ENCODE measurements around the gene RNASE4. TPM values are rescaled to one million over a fixed set of nuclear protein-coding genes. Genes with fewer than 3 reads are reported as not detected.
A peak's percentile ranks its signal among the peaks of the same experiment; 100 is the strongest.
"Not testable (repeated sequence)": the region's sequence is repeated elsewhere in the genome, so short reads cannot be mapped to it uniquely, and the experiment has no call there.

RNASE4 gene
- polyA plus RNA-seq, 3 donors: 1.5 to 2.4 (median 1.8) TPM

DNA sequence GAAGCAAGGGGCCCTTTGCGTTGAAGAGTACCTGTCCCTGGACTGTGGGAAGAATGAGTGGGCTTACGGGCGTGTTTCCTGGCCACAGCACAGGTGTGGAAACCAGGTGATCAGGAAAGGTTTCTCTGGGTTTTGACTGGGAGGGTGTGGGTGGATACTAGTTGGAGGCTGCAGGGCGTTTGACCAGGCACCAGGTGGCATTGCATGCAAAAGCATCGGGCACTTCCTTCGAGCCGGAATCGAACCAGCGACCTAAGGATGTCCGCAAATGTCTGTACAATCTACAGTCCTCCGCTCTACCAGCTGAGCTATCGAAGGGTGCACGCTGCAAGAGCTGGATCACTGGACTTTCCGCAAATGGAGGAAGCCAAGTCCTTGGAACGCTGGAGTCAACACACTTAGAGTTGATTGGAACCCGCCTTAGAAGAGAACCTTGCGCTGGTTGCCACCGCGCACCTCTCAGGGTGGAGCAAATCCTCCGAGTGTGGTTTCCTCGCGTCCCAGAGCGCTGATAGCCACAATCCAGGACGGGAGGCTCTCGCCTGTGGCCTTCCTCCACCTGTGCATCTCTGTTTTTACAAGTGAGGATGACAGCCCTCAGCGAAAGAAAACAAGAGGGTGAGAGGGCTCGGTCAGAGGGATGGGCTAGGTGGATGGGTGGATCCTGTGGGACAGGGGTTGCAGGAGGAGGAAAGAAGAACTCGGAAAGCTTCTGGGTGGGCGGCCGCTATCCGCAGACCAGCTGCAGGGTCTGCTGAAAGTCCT is 21.2 kb upstream of the RNASE4 start:
- DNase-seq (ENCODE audit: extremely low read depth in 1 of 11, low read depth in 9 of 11, low spot score in 4 of 11): peak in 5 of 11 donors; percentile 21 to 47 (median 31)

DNA sequence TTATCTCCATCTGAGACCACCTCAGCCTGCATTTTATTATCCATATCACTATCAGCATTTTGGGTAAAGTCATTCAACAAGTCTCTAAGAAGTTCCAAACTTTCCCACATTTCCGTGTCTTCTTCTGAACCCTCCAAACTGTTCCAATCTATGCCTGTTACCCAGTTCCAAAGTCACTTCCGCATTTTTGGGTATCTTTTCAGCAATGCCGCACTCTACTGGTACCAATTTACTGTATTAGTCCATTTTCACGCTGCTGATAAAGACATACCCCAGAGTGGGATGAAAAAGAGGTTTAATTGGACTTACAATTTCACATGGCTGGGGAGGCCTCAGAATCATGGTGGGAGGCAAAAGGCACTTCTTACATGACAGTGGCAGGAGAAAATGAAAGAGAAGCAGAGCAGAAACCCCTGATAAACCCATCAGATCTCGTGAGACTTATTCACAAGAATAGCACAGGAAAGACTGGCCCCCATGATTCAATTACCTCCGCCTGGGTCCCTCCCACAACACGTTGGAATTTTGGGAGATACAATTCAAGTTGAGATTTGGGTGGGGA is 17.9 kb upstream of the RNASE4 start:
- not testable (repeated sequence) for DNase-seq (ENCODE audit: extremely low read depth in 1 of 11, low read depth in 9 of 11, low spot score in 4 of 11)

DNA sequence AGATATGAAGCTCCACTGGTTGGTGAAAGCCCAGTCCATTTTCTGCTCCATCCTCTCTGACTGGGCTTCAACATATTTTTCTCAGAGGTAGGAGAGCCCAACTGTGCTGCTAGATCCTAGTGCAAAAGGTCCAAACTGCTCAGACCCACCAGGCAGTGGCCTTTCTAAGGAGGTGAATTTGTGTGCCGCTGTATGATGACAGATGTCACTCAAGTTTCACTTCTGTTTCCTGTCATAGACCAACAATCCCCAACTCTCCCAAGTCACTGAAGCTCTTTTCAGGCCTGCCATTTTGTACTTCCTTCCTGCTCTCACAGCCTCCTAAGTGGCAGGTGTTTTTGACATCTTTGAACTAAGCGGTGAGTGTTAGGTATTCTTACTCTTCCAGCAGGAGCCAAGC is 16.4 kb upstream of the RNASE4 start:
- DNase-seq (ENCODE audit: extremely low read depth in 1 of 11, low read depth in 9 of 11, low spot score in 4 of 11): no peak

DNA sequence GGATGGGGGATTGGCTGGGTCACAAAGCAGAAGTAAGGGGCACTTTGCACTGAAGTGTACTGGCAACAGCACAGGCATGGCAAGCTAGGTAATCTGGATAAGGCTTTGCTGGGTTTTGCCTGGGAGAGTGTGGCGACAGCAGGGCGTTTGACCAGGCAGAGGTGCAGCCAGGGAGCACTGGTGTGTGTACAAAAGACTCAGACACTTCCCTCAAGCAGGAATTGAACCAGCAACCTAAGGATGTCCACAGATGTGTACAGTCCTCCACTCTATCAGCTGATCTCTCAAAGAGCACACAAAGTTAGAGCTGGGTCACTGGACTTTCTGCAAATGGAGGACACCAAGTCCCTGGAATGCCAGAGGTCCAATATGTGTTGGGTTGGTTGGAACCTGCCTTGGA is 15.4 kb upstream of the RNASE4 start:
- DNase-seq (ENCODE audit: extremely low read depth in 1 of 11, low read depth in 9 of 11, low spot score in 4 of 11): no peak

DNA sequence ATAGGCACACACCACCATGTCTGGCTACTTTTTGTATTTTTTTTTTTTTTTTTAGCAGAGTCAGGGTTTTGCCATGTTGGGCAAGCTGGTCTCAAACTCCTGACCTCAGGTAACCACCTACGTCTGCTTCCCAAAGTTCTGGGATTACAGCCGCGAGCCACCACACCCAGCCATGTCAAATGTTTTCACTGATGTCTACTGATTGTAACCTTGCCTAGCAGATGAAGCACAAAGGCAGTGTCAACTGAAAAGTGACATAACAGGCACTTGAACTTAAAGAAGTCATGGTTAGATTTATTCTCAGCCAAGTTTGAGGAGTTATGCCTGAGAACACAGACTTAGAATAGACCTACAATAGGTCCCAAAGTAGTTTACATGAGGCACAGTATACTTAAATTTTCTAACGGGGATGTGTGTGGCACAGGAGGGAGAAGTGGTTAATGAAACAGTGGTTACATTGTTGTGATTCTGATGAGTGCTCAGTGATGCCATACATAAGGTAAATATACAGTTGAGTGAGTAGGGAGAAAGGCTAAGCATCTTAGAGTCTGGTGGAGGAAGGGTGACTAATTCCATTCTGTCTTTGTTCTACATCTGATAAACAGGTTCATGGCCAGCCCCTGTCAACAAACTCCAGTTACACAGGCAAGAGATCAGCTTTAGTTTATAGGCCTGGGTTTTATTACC is 12.6 kb upstream of the RNASE4 start:
- no peak for DNase-seq (ENCODE audit: extremely low read depth in 1 of 11, low read depth in 9 of 11, low spot score in 4 of 11)

DNA sequence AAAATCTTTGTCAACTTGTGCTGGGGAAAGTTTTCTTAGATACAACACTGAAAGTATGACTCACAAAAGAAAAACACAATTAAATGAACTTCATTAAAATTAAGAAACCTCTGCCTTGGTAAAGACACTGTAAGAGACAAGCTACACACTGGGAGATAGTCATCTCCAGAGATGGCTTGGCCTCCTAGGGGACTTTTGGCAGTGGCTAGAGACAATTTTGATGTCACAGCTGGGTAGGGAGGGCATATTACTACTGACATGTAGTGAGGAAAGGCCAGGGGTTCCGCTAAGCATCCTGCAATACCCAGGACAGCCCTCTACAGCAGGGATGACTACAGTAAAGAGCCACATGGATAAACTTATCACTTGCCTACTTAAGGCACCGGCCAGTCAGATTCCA is 8.7 kb upstream of the RNASE4 start:
- no peak for DNase-seq (ENCODE audit: extremely low read depth in 1 of 11, low read depth in 9 of 11, low spot score in 4 of 11)

DNA sequence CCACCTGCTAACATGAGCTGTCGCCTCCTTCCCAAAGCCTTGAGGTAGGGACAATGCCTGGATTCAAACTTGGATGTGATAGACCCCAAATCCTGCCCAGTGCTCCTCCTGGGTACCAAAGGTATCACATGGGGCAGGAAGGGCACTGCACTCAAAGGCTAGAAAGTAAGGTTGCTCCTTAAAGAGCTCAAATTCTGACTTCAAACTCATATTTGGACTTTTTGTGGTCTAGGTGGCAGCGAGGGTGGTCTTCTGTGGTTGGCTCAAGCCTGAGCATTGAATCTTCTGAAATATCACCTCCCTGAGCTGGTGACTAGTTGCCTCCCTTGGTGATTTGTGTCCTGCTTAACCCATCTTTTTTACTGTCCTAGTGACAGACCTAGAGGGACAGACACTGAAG is 8.3 kb upstream of the RNASE4 start:
- no peak for DNase-seq (ENCODE audit: extremely low read depth in 1 of 11, low read depth in 9 of 11, low spot score in 4 of 11)

DNA sequence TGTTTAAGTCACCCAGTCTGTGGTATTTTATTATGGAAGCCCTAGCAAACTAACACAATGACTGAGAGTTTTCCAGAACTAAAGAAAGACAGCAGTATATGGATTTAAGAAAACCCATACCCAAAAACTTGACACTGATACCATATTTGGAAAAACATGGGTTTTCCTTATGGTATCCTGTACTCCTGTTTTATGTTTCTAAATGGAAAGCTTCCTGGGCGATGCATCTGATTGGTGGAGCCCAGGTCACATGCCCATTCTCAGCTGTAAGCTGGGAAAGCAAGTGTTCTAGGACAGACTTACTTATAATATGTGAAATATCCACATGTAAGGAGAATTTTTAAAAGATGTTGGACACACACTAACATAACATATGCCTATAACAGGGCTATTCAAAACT is 4.5 kb upstream of the RNASE4 start:
- no peak for DNase-seq (ENCODE audit: extremely low read depth in 1 of 11, low read depth in 9 of 11, low spot score in 4 of 11)

DNA sequence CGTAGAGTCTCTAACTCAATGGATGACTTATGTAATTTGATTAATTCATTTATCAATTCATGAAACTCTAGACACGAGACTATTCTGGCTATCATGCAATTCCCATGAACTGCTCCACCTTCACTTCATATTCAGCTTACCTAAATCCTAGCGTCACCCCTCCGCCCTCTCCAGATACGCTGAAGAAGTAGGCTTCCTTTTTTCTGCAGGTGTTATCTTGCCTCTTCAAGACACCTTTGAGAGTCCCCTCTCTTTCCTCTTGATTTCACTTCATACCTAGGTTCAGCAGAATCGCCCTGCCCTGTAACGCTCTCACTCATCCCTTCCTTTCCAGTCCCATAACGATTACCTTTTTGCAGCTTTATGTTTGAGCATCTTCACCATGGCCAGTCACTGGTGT is 4.0 kb upstream of the RNASE4 start:
- no peak for DNase-seq (ENCODE audit: extremely low read depth in 1 of 11, low read depth in 9 of 11, low spot score in 4 of 11)

DNA sequence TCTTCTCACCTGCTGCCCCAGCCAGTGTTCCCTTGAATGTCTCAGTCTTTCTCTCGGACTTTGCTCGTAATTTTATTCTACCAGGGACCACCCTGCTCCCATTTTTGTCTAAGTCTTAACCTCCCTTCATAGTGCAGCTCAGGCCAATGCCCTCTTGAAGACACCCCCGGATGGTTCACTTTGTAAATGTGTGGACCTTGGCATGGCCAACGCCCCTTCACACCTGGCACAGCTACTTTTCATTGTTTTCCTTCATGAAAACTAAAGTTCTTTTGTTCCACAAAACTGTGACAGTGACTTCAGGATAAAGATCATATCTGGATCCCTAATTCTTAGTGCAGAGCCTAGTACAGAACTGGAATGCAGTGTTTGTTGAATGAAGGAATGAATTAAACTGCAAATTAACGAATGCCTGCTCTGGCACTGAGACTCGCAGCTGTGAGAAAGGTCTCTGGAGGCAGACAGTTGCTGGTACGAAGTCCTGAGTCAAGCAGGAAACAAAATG is 3.5 kb upstream of the RNASE4 start:
- DNase-seq (ENCODE audit: extremely low read depth in 1 of 11, low read depth in 9 of 11, low spot score in 4 of 11): peak in 2 of 11 donors; percentile 53 to 55

DNA sequence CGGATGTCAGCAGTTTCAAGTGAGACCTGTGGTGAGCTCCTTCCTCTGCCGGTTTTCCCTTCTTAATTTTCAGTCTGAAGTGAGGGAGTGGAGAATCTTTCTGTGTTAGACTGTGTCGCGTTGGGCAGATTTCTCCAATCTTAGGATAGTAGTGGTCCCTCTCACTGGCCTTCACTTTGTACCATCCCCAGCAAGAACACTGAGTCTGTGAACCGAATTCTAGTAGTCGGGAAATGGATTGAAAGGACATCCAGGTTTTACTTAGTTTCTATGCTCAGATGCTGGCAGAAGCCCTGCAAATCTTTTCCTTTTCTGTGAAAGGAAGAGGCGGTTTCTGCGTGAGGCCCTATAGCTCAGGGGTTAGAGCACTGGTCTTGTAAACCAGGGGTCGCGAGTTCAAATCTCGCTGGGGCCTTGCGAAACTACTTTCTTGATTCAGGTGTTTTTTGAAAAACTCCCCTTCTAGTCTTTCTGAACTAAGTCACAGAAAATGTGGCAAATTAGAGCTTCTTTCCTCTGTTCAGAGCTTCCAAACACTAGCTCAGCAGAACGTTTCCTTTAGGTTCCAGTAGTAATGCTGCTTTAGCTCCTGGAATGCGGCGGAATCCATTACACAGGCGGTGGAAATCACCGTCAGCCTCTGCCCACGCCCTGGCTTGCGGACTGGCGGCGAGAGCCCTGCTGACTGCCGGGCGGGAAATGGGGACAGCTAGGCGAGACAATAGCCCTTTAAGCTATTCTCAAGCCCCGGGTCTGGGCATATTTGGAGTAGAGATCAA is 2.8 kb upstream of the RNASE4 start:
- peak; percentile 70 to 91 (median 88) for DNase-seq (ENCODE audit: extremely low read depth in 1 of 11, low read depth in 9 of 11, low spot score in 4 of 11)

DNA sequence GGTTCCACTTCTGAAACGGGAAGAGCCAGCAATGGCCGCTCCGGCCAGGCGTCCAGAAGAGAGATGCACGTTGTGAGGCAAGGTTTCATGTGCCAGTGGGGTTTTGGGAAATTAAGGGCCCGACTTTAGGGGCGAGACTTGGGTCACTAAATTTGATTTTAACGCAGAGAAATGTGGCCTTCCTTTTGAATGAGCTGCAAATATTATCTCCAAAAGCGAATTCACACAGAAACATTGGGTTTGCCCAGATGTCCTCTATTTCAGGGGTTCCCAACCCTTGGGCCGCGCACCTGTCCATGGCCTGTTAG is 2.3 kb upstream of the RNASE4 start:
- DNase-seq (ENCODE audit: extremely low read depth in 1 of 11, low read depth in 9 of 11, low spot score in 4 of 11): peak in 1 of 11 donors; percentile 13

DNA sequence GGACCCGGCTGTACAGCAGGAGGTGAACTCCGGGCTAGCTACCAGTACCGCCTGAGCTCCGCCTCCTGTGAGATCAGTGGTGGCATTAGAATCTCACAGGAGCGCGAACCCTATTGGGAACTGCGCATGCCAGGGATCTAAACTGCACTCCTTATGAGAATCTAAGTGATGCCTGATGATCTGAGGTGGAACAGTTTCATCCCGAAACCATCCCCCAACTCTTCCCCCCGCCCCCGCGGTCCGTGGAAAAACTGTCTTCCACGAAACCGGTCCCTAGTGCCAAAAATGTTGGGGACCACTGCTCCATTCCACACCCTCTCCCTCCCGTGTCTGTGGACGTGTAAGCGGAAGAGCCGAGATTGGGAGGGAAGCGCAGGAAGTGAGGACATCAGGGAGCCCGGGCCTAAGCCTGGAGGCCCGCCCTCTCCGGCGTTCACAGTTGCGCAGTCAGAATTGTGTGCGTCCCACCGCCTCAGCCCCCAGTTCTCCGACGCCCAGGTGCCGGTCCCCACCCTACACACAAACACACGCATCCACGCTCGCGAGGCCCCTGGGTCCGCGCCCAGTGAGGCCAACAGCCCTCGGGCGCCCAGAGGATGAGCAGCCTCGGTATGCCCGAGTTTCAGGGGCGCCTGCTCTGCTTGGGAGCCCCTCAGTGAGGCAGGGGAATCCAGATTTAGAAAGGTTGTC is 1.8 kb upstream of the RNASE4 start:
- DNase-seq (ENCODE audit: extremely low read depth in 1 of 11, low read depth in 9 of 11, low spot score in 4 of 11): peak; percentile 85 to 94 (median 89)

DNA sequence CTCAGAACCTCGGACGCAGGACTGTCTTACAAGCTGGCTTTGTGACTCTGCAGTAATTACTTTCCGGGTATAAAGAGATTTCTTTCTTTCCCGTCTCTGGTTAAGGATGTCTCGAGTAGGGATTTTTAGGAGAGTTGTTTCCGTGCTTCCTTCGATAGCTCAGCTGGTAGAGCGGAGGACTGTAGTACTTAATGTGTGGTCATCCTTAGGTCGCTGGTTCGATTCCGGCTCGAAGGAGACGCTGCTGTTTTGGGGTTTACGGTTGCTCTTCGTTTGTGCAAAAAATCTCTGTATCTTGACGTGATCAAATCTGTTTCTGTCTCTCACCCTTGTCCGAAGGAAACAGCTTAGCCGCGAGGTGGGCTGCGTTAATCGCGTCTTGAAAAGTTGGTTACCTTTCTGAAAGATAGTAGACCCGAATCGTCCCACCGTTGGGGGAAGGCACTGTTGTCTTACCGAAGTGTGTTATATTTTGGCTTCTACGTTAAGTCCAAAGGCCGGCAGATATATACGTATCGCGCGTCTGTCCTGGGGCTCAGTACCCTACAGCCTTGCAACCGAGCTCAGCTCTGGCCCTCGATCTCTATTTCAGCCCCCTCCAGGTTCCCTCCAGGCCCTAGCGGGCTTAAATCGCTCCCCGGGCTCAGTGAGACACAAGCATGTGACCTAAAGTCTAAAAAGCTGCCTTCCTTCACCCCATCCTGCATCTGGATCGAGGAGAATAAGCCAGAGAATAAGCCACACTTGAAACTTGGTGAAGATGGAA is 1.1 kb upstream of the RNASE4 start:
- DNase-seq (ENCODE audit: extremely low read depth in 1 of 11, low read depth in 9 of 11, low spot score in 4 of 11): peak; percentile 68 to 89 (median 84)

DNA sequence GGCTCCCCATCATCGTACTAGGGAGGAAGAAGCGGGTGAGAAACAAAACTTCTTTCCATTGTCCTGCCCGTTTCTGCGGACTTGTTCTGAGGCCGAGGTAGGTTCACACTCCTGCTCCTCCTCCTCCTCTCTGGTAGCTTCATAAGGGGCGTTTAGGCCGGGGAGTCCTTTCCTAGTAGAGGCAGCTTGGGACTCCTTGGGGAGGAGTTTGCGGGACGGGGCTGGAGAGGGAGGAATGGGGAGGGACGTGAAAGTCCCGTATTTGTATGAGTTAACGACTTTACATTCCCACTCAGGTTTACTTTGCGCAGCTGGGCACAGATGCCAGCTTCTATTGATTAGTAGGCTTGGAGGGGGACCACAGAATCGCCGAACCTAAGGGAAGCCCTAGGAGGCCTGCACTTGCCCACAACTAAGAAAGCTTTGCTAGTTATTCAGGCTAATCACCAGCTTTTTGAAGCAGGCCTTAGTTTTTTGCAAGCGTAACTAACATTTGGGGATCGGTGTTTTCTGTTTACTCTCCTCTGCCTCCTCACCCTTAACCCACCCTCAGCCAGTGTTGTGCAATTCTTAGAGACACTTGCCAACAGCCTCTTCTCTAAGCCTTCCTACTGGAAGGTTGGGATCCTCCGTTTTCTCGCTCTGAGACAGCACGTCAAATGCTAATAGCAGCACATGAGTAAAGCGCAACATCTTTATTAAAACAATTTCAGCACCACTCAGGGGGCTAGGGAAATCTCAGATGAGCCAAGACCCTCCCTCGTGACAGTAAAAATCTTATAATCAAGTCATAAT is 499 bp downstream of the RNASE4 start:
- peak in 5 of 11 donors; percentile 23 to 35 (median 28) for DNase-seq (ENCODE audit: extremely low read depth in 1 of 11, low read depth in 9 of 11, low spot score in 4 of 11)

DNA sequence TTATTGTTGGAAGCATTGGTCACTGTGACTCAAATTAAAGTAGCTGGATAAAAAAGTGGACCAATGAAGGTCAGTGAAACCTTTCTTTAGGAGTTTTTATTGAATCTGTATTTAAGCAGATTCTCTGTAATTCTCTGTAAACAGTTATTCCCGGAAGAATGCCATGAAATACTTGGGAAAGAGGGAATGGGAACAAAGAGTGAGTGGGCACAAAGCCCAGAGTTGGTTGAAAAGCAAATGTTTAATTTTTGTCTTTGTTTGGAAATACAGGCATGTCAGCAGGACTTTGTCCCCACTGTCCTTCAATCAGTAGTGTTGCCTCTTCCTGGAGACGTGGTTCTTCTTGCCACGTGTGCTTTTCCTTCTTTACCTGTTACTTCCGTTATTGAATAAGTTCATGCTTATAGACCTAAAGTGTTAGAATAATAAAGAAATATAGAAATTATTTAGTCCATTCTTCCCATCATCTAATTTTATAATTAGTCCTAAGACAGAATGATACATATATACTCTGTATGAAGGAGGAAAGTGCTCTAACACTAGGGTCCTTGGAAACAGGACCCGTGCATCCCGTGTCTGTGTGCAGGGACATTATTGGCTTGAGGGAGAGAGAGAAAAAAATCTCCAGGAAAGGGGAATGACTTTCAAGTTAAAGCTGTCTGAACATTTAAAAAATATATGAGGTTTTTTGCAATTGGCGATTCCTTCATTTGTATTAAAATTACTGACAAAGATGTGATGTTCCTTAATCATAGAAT is 2.2 kb downstream of the RNASE4 start:
- no peak for DNase-seq (ENCODE audit: extremely low read depth in 1 of 11, low read depth in 9 of 11, low spot score in 4 of 11)

All from renal cortex interstitium (tissue), 11 donors.